Kidney epithelial cell (primary cell): Measurements from ENCODE around the gene TBC1D22A. TPM values are rescaled to one million over a fixed set of nuclear protein-coding genes. Genes with fewer than 3 reads are reported as not detected.
A peak's percentile ranks its signal among the peaks of the same experiment; 100 is the strongest.

ENCODE experiments used
- DNase-seq: peaks from one replicate; pipeline ENCODE4 v3.0.0-alpha.2; 2010; ENCODE audit warnings: low read depth
- H3K27me3 ChIP-seq: 2 replicates; pipeline ENCODE4 v1.6.0; 2011; ENCODE audit warnings: low read length; ENCODE audit not compliant: control insufficient read depth, insufficient read depth
- H3K36me3 ChIP-seq: 2 replicates; pipeline ENCODE4 v1.5.1; 2011; ENCODE audit warnings: low read length; ENCODE audit not compliant: control insufficient read depth, insufficient read depth
- H3K4me3 ChIP-seq: 2 replicates; pipeline ENCODE4 v1.5.1; 2011; ENCODE audit warnings: low read depth, mild to moderate bottlenecking, control low read depth, low read length
- total RNA-seq: library from RNA; depleted of rRNA; stranded (reverse); fragments of >200 nt; gene quantifications from 2 replicates; pipeline ENCODE4 v1.2.3, GENCODE V29; 2015
- TF ChIP-seq, protein P1 (sequence below): IDR thresholded peaks from 2 replicates; pipeline ENCODE4 v1.5.1; 2011; ENCODE audit warnings: mild to moderate bottlenecking, moderate library complexity, low read length, control low read depth, inconsistent platforms; ENCODE audit not compliant: insufficient read depth, poor library complexity, severe bottlenecking

Gene TBC1D22A
- total RNA-seq, 1 donor from 2014 or later = 25.7 TPM

DNA sequence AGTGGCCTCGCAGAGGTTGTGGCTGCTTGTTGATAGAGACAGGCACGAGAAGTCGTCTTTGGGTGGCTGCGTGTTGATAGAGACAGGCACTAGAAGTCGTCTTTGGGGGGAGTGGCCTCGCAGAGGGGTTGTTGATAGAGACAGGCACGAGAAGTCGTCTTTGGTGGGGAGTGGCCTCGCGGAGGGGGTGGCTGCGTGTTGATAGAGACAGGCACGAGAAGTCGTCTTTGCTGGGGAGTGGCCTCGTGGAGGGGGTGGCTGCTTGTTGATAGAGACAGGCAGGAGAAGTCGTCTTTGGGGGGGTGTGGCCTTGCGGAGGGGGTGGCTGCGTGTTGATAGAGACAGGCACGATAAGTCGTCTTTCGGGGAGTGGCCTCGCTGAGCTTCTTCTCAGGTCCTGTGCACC is 328.8 kb downstream of the TBC1D22A start:
- TF ChIP-seq, protein P1, sequence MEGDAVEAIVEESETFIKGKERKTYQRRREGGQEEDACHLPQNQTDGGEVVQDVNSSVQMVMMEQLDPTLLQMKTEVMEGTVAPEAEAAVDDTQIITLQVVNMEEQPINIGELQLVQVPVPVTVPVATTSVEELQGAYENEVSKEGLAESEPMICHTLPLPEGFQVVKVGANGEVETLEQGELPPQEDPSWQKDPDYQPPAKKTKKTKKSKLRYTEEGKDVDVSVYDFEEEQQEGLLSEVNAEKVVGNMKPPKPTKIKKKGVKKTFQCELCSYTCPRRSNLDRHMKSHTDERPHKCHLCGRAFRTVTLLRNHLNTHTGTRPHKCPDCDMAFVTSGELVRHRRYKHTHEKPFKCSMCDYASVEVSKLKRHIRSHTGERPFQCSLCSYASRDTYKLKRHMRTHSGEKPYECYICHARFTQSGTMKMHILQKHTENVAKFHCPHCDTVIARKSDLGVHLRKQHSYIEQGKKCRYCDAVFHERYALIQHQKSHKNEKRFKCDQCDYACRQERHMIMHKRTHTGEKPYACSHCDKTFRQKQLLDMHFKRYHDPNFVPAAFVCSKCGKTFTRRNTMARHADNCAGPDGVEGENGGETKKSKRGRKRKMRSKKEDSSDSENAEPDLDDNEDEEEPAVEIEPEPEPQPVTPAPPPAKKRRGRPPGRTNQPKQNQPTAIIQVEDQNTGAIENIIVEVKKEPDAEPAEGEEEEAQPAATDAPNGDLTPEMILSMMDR = no peak
- H3K27me3 ChIP-seq = no peaks in the 10 kb centered on the region
- H3K4me3 ChIP-seq = peak overlapping the region; percentile 15
- DNase-seq = no peak
- H3K36me3 ChIP-seq = no peaks in the 10 kb centered on the region

DNA sequence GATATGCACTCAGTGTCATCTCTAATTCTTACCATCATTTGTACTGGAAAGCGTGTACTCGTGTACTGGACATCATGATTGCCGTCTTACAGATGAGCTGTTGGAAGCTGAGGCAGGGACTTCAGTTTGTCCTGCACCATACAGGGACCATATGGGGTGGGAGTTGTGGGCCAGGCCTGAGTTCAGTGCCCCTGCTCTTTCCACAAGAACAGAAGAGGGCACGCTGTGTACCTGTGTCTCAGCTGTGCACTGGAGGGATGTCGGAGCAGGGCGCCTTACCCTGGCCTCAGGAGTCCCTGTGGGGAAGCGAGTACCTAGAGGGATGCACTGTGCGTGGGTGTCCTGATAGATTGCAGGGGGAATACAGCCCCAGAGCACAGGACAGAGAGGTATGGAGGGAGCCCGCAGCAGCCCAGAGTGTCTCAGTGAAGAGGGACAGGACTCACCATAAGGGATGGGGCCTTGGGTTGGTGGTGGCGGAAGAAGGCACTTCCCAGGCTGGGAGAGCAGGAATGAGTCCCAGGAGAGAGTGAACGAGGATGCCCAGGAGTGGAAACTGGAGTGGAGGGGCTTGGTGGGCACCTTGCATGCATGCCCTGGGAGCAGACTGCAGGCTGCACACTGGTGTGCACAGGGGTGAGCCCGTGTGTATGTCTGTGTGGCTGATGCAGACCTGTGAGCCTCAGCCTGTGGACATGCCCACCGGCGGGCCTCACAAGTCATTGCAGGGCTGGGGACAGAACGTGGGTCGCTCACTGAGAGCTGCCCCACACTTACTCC is 329.7 kb downstream of the TBC1D22A start:
- TF ChIP-seq, protein P1 = no peak
- Histone ChIP-seq H3K36me3 (no peaks in the 10 kb centered on the region), H3K27me3 (no peaks in the 10 kb centered on the region), H3K4me3 (no peak overlapping the region)
- DNase-seq = no peak

DNA sequence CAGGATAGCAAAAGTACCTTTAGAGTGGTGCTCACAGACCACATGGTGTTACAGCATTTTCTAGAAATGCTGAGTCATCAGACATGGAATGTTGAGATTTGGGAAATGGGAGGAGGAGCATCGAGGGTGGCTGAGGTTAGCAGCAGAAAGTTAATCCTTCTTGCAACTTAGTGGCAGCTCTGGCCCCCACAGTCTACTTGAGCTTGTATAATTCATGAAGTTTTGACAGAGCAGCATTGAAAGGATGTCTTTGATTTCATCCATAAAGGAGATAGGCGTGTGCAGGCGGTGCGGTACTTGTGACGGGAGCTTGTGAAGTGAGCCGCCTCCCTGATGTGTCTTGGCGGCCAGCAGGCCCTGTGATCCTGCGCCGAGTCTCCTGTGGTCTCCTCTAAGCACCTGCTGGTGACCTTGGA is 330.5 kb downstream of the TBC1D22A start:
- Histone ChIP-seq H3K36me3 (no peaks in the 10 kb centered on the region), H3K4me3 (no peak overlapping the region), H3K27me3 (no peaks in the 10 kb centered on the region)
- TF ChIP-seq, protein P1 = no peak
- no peak for DNase-seq

DNA sequence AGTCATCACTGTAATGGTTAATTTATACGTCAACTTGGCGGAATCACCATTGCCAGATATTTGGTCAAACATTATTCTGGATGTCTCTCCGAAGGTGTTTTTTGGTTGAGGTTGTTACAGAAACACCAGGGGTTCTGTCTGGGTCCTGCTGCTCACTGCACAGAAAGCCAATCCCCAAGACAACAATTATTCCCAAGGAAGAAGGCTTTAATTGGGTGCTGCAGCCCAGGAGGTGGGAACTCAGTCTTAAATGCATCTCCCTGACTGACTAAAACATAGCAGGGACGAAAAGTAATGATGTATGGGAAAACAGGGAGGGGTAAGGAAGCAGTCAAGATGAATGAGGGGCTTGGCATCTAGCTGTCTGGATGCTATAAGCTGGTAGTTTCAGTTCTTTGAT is 331.3 kb downstream of the TBC1D22A start:
- TF ChIP-seq, protein P1 = no peak
- no peaks in the 10 kb centered on the region for H3K27me3 ChIP-seq
- no peaks in the 10 kb centered on the region for H3K36me3 ChIP-seq
- no peak for DNase-seq
- H3K4me3 ChIP-seq = no peak overlapping the region

DNA sequence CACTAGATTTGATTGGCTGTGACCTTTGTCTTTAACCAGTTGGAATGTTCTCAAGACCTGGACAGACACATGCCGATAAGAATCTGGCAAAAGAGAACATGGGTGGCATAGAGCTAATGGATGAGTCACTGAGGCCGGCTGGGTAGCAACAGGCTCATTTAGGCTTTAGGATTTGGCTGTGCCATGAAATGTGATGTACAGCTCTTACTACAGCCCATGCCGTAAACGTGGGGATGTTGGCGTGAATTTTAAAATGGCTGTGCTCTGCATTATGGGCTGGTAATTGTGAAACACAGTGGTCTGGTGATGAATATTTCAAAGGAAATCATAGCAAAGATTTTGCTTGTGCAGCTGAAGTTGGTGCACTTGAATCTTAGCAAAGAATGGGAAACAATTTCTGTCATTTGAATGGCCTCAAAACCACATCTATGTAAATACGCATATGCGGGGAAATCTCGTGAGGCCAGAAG is 332.4 kb downstream of the TBC1D22A start:
- no peak for DNase-seq

More for the DNA sequence above, 332.4 kb downstream of the TBC1D22A start:
- Histone ChIP-seq H3K27me3 (no peaks in the 10 kb centered on the region), H3K4me3 (no peak overlapping the region), H3K36me3 (no peaks in the 10 kb centered on the region)
- TF ChIP-seq, protein P1 = no peak
